ENCODE data around the gene ARAP1. TPM values are rescaled to one million over a fixed set of nuclear protein-coding genes. Genes with fewer than 3 reads are reported as not detected.

Gene ARAP1
- polyA plus RNA-seq, 1 donor: 61.4 TPM

- no peak for DNase-seq
Measured at GRCh38 chr11:72779495-72780128, 27.4 kb upstream of the ARAP1 start.

- no peak for DNase-seq
Measured at GRCh38 chr11:72778535-72779494, 26.6 kb upstream of the ARAP1 start.

DNA sequence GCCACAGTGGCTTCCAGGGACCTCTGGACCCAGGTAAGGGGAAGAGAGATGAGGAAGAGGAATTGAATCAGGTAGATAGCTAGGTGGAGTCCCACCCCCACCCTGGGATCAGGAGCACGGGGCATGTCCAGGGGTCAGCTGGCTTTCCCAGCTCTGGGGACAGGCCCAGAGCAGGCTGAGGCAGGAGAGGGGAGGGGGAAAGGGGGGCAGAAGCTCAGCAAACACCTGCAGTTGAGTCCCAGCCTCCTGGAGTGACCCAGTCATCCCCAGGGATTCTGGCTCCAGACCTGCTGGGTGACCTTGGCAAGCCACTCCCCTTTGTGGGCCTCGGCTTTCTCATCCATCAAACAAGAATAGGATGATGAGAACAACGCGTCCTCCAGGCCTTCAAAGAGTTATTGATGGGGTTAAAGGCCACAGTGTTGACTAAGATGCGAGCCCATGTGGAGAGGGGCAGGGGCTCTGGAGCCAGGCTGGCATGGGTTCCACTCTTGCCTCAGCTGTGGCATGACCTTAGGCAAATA lies 25.6 kb upstream of the ARAP1 start:
- DNase-seq: no peak

DNA sequence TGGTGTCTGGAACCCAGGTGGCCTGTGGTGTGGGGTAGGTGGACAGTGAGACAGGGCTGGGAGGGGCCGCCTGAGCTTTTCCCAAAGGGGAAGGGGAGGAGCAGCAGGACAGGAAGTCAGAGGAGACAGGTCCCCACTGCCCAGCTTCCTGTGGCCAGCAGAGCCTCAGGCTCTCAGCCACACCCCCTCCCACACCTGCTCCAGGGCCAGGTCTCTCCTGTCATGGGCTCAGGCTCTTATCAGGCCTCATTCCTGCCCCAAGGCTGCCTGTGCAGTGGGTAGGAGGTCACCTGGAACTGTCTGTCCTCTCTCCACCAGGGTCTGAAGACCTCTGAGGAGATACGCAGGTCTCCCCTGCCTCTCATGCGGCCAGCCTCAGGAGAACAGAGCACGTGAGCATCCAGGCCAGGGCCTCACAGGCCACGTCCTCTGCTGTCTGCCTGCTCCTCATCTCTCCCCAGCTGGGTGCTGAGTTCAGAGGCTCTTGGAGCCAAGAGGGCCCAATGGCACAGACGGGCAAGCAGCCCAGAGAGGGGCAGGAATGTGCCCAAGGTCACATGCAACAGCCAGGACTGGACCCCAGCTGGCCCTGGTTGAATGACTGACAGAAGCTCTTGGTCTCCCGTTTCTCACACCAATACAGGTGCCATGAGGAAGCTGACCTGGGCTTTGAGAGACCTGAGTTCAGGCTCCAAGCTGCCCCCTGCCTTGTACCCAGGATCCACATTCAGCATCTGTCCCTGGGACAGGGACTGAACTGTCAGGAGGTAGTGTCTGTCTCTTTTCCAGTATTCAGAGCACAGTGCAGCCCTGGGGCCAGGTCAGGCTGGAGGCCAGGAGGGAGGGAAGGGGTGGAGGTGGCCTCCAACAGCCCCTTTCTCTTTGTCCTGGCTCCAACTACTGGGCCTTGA lies 24.9 kb upstream of the ARAP1 start:
- no peak for DNase-seq

GRCh38 chr11:72776117-72776843 lies 24.1 kb upstream of the ARAP1 start:
- DNase-seq: no peak

GRCh38 chr11:72775288-72776110 lies 23.3 kb upstream of the ARAP1 start:
- no peak for DNase-seq

DNA sequence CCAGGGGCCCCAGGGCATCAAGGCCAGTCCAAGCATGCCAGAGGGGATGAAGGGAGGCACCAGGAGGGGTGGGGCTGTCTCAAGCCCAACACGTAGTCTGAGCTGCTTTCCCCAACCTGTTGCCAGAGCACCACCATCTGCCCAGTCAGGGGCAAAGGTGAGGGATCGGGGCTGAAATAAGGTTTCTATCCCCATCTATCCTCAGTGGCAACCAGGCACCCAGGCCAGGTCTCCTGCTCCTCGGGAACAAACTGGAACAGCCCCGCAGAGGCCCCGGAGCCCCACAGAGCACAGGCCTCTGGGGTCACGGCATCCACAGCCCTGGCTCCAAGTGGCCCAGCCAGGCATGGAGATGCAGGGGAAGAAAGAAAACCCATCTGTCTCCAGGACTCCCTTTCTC lies 22.3 kb upstream of the ARAP1 start:
- no peak for DNase-seq

DNA sequence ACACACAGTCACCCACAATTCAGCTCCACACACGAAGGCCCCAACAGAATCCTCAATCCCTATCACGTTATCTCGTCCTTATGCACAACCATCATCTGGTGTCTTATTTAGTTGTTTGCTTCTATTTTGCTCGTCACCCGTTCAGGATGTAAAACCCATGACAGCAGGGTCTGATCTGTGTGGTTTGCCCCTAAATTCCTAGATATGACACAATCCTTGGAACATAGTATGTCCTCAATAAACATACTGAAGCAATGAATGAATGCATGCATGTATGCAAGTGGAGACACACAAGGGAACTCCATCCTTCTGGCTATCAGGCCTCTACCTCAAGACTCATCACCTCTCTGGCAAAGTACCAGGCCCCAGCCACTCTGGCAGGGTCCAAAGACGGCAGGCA lies 21.5 kb upstream of the ARAP1 start:
- DNase-seq: no peak

DNA sequence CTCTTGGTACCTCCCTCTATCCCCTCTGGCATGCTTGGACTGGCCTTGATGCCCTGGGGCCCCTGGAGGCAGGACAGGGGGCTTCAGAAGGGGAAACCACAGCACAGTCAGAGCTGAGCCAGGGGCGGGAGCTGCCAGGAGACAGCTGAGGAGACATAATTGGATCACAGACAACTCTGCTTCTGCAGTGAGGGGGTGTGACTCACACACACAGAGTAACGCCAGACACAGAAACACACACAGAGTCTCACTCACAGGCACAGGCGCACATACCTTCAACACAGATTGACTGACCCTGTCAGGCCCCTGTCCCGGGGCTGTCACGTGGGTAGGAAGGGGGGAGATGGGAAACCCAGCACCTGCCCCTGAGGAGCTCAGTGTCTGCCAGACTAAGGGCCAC lies 21.1 kb upstream of the ARAP1 start:
- DNase-seq: peak; percentile 83

GRCh38 chr11:72772059-72772458 lies 19.9 kb upstream of the ARAP1 start:
- no peak for DNase-seq

DNA sequence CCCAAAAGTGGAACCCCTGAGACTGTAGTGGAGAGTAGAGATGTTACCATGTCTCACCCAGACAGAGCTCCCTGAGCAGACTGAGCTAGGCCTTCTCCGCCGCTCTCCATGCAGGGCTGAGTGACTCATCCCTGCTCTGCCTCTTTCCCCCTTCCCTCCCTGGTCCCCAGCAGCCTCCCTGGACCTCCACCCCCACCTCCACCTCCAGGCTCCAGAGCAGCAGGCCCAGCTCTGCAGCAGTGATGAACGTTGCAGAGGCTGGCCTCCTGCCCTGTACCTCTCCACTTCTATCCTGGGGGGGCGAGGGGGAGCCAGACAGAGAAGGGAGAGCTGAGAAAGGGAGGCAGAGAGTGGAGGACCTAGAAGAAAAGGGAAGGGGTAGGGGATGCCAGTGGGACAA lies 19.3 kb upstream of the ARAP1 start:
- no peak for DNase-seq

DNA sequence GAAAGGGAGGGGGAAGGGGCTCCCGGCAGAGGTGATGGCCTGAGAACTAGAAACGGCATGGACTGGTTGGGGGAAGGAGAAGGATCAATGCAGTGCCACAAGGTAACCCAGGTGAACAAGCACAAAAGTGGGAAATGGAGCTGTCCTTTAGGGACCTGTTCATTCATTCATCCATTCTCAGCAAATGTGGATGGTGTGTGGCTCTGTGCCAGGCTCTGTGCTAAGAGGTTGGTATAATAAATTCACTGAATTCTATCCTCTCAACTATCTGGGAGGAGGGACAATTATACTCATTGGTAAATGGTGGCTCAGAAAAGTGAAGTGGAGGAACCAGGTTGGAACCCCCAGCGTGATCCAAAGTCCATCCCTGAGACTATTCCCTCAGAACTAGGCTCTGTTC lies 18.6 kb upstream of the ARAP1 start:
- no peak for DNase-seq

- no peak for DNase-seq
Measured at GRCh38 chr11:72769680-72770079, 17.5 kb upstream of the ARAP1 start.

DNA sequence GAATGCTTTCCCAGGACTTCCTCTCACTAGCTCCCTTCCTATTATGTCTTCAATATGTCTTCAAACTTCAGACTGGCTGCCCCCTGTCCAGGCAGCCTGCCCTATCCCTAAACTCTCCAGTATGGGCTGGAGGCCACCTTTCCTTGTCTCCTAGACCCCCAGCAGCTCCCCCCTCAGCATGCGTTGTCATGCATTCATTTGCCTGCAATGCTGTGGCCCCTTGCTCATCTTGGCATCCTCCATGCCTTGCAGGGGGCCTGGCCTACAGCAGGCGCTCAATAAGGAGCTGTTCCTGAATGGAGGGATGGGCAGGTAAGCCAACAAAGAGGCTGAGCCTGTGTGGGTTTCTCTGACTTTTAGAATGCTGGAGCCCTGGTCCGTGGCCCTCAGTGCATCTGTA lies 16.4 kb upstream of the ARAP1 start:
- DNase-seq: no peak

- no peak for DNase-seq
Measured at GRCh38 chr11:72767203-72768062, 15.2 kb upstream of the ARAP1 start.

- DNase-seq: no peak
Measured at GRCh38 chr11:72766152-72766902, 14.1 kb upstream of the ARAP1 start.

GRCh38 chr11:72764503-72764902 lies 12.3 kb upstream of the ARAP1 start:
- DNase-seq: no peak

DNA sequence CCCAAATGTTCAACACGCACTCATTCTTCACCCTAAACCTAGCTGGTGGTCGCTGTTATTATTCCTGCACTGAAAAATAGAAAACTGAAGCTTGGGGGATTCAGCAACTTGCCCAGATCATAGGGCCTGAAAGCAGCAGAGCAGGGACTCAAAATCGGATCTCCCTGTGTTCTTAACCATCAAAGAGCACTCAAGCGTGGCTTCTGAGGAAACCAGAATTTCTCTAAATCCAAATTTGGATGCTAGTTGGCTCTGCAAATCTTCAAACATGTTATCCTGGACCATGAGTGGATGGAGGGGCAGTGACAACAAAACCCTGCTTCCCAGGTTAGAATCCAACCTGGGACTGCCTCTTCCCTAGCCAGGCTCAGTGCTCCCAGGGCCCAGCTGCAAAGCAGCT lies 11.6 kb upstream of the ARAP1 start:
- no peak for DNase-seq

DNA sequence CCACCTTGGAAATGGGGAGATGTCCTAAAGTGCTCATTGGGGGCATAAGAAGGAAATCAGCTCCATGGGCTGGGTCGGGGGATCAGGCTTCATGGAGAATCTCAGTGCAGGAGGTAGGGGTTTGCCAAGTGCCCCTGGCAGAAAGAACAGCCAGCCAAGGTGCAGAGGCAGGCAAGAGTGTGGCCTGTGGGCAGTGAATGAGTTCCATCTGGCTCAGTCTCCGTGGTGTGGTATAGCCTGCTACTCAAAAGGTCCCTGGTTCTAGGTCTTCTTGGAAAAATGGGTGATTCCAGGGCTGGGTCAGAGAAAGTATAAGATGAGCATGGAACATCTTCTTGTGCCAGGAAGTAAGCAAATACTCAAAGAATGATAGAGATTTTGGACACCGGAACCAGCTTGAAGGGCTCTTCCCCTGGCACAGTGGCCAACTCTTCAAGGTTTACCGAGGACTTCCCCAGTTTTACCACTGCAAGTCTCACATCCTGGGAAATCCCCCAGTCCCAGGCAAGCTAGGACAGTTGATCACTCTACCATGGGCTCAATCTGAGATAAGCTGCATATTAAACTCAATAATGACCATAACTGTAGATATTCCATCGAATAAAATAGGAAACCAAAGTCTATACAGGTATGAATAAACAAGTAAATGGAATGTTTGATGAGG lies 10.6 kb upstream of the ARAP1 start:
- no peak for DNase-seq

All from hindlimb muscle (tissue), 1 donor.